C4-2B (cell line): ENCODE data around the gene LRIG2.

Source experiments
- CTCF ChIP-seq: fragments of 450-650 bp; conservative IDR thresholded peaks from 2 replicates; pipeline ENCODE4 v1.5.1; 2017; ENCODE audit warnings: mild to moderate bottlenecking
- ZFX ChIP-seq: fragments of 450-650 bp; IDR thresholded peaks from 2 replicates; pipeline ENCODE4 v1.6.1; 2017

GRCh38 chr1:113140176-113140575 lies 67.2 kb downstream of the LRIG2 start:
- TF ChIP-seq CTCF (no peak), ZFX (no peak)
